ENCODE data around the gene SLCO3A1.
"Not testable (repeated sequence)": the region's sequence is repeated elsewhere in the genome, so short reads cannot be mapped to it uniquely, and the experiment has no call there.

SLCO3A1 gene

GRCh38 chr15:92170897-92171296, 317.4 kb downstream of the SLCO3A1 start:
- no peak for DNase-seq

DNA sequence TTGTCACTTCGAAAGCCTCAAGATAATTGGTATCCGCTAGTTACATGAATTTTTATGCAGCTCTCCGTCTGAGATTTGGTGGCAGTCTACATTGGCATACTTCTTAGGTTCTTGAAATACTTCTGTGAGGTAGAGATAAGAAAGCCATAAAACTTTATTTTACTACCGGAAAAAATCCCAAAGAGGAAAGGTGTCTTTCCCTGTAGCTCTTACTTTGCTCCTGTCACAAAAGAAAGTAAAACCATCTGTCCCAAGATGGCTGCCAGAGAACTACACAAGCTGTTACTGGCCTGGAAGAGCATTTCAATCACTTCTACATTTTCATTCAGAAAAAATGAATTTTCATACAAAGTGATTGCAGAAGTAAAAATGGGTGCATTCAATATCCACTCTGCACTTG, 325.4 kb downstream of the SLCO3A1 start:
- no peak for DNase-seq

DNA sequence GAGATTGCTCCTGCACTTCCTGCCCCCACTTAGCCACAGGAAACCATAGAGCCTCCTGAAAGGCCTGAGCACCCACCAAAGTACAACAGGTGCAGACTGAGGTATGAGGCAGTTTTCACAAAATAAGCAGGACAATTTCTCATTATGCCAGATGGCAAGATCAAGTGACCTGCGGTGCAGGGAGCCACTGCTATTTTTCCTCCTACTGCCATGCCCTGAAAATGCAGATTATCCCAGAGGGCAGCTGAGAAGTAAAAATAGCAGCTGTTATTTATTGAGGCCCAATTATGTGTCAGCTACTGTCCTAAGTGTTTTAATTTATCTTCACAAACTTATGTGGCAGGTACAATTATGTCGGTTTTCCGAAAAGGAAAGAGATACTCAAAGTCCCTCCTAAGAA, 330.6 kb downstream of the SLCO3A1 start:
- no peak for DNase-seq

GRCh38 chr15:92184679-92185230, 331.2 kb downstream of the SLCO3A1 start:
- DNase-seq: no peak

GRCh38 chr15:92187975-92188374, 334.5 kb downstream of the SLCO3A1 start:
- no peak for DNase-seq

DNA sequence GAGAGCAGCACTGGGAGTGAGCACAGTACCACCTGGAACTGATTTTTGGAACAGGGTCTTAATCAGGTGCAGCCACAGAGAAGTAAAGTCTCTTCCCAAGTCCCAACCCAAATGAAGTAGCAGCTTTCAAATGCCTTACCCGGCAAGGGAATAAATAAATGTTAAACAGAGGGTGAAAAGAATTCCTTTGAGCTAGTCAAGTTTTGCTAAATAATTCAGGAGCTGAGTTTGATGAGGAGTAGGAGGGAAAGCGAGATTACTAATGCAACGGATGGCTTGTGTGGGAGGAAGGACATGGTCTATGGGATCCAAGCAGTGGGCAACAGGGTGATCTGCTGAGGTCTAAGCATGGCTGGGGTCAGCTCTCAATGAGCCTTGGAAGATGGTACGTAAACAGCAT, 335.7 kb downstream of the SLCO3A1 start:
- no peak for DNase-seq

DNA sequence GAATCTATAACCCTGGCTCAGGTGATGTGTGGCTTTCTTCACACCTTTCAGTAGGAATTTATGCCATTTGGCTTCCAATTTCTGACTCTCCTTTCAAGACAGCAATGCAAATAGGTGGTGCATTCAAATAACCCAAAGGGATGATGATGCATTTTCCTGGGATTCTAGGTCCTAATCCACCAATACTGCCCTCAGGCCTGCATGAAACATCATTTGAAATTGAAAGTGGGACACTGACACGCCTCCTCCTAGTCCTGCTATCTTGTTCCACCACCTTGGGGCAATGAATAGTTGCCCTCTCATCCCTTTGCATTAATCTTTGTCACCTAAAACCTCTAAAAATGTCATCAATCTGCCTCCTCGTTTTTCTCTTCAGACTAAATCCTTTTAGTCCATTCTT, 341.7 kb downstream of the SLCO3A1 start:
- DNase-seq: no peak

DNA sequence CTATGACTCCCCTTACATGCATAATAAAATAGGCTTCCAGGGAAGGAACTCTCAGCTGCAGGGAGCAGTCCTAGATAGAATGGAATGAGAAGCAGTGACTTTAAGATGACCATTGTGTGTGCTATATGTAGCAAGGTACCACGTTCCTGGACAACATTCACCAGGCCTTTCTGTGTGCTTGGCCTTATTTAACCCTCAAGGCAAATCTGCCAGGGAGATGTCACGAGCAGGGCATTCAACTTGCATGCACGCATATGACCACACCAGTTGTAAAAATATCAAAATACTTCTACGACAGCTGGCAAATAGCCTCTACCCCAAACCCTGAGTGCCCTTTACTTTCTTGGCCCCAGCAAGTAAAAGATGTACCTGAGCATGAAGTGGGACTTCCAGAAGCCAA, 342.8 kb downstream of the SLCO3A1 start:
- DNase-seq: no peak

GRCh38 chr15:92197746-92198145, 344.2 kb downstream of the SLCO3A1 start:
- DNase-seq: no peak

GRCh38 chr15:92200891-92201290, 347.4 kb downstream of the SLCO3A1 start:
- DNase-seq: no peak

- DNase-seq: no peak
These were observed 351.8 kb downstream of the SLCO3A1 start for GRCh38 chr15:92205255-92205739.

GRCh38 chr15:92207601-92208000, 354.1 kb downstream of the SLCO3A1 start:
- not testable (repeated sequence) for DNase-seq
